Measurements from ENCODE around the gene LOXL4. TPM values are rescaled to one million over a fixed set of nuclear protein-coding genes. Genes with fewer than 3 reads are reported as not detected.

Gene LOXL4
- total RNA-seq, 1 donor from 2014 or later = 2.9 TPM

DNA sequence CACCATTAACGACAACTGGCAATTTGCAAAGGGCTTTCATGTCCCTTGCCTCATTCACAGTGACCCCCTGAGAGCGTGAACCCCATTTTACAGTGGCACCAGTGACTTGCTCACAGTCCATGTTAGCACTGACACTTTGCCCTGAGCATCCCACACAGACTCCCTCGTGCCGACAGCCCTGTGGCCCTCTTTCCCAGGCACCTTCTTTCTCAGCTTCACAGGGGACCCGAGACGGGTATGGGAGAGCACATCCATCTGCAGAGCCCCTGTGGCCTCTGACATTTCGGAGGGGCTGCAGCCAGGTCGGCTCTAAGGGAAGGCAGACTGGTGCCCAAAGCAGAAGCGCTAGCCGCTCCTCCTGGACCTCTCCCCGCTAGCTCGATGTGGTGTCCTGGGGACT, 10.8 kb downstream of the LOXL4 start:
- H3K36me3 Mint-ChIP-seq (ENCODE audit: unreplicated experiment) = no peaks in the 10 kb centered on the region
- no peak for DNase-seq (ENCODE audit: extremely low spot score, unreplicated experiment)
- TF ChIP-seq, protein P1, sequence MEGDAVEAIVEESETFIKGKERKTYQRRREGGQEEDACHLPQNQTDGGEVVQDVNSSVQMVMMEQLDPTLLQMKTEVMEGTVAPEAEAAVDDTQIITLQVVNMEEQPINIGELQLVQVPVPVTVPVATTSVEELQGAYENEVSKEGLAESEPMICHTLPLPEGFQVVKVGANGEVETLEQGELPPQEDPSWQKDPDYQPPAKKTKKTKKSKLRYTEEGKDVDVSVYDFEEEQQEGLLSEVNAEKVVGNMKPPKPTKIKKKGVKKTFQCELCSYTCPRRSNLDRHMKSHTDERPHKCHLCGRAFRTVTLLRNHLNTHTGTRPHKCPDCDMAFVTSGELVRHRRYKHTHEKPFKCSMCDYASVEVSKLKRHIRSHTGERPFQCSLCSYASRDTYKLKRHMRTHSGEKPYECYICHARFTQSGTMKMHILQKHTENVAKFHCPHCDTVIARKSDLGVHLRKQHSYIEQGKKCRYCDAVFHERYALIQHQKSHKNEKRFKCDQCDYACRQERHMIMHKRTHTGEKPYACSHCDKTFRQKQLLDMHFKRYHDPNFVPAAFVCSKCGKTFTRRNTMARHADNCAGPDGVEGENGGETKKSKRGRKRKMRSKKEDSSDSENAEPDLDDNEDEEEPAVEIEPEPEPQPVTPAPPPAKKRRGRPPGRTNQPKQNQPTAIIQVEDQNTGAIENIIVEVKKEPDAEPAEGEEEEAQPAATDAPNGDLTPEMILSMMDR (IDR thresholded peaks at IDR 0.05) = no peak
- no peaks in the 10 kb centered on the region for H3K9me3 Mint-ChIP-seq (ENCODE audit: unreplicated experiment)
- peaks cover 8% of the 10 kb centered on the region for H3K4me1 Mint-ChIP-seq (ENCODE audit: unreplicated experiment)
- no peak overlapping the region for H3K4me3 Mint-ChIP-seq (ENCODE audit: unreplicated experiment)
- H3K27ac Mint-ChIP-seq (ENCODE audit: unreplicated experiment) = no peak overlapping the region
- H3K27me3 Mint-ChIP-seq (ENCODE audit: unreplicated experiment) = no peaks in the 10 kb centered on the region

DNA sequence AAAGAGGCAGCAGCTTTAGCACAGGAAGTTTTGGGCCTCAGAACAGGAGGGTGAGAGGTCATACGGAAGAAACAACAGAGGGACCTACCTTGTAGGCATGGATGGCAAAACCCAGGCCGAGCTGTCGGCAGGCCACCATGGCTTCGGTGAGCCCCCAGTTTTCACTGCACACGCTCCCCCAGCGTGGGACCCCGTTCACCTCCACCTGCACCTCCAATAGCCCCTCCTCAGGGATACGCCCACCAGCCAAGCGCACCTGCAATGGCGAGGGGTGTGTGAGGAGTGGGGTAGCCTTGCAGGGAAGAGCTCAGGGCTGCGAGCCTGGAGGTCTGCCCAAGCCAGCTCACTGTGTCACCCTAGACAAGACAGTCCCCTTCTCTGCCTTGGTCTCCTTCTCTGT, 11.3 kb downstream of the LOXL4 start:
- no peak overlapping the region for H3K4me3 Mint-ChIP-seq (ENCODE audit: unreplicated experiment)
- peaks cover 8% of the 10 kb centered on the region for H3K4me1 Mint-ChIP-seq (ENCODE audit: unreplicated experiment)
- no peaks in the 10 kb centered on the region for H3K36me3 Mint-ChIP-seq (ENCODE audit: unreplicated experiment)
- TF ChIP-seq, protein P1 (IDR thresholded peaks at IDR 0.05) = no peak
- DNase-seq (ENCODE audit: extremely low spot score, unreplicated experiment) = no peak
- H3K9me3 Mint-ChIP-seq (ENCODE audit: unreplicated experiment) = no peaks in the 10 kb centered on the region
- no peaks in the 10 kb centered on the region for H3K27me3 Mint-ChIP-seq (ENCODE audit: unreplicated experiment)
- no peak overlapping the region for H3K27ac Mint-ChIP-seq (ENCODE audit: unreplicated experiment)

DNA sequence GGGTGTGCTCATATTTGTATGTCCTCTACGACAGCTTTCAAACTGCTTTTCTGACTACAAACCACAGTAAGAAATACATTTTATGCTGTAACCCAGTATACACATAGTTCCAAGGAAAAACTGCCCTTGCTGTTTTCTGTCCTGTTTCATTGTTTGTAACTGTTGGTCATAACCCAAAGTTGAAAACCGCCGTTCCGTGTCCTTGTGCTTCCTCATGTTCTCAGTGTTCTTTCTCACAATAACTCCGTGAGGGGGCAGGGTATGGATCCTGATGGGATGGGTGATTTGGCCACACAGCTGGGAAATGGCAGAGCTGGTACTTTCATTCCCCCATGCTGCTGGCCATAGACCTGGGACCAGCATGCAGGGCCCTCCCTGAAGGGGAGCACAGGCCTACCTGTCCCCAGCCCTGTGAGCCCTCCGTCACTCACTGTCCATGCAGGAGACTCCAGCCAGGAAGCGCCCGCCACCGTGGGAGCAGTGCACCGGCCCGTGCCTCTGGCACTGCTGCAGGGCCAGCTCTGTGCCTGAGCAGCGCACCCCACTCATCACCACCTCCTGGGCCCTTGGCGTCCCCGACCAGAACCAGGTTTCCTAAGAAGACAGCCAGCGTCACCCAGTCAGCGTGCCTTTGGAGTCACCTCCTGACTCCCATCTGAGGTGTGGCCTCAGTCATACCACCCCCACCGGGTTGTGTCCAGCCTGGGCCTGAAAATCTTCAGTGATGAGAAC, 12.7 kb downstream of the LOXL4 start:
- Mint-ChIP-seq H3K9me3 (ENCODE audit: unreplicated experiment) (no peaks in the 10 kb centered on the region), H3K36me3 (ENCODE audit: unreplicated experiment) (no peaks in the 10 kb centered on the region), H3K27me3 (ENCODE audit: unreplicated experiment) (no peaks in the 10 kb centered on the region), H3K27ac (ENCODE audit: unreplicated experiment) (no peak overlapping the region), H3K4me3 (ENCODE audit: unreplicated experiment) (no peak overlapping the region), H3K4me1 (ENCODE audit: unreplicated experiment) (peaks cover 5% of the 10 kb centered on the region)
- no peak for DNase-seq (ENCODE audit: extremely low spot score, unreplicated experiment)
- TF ChIP-seq, protein P1 (IDR thresholded peaks at IDR 0.05) = no peak

DNA sequence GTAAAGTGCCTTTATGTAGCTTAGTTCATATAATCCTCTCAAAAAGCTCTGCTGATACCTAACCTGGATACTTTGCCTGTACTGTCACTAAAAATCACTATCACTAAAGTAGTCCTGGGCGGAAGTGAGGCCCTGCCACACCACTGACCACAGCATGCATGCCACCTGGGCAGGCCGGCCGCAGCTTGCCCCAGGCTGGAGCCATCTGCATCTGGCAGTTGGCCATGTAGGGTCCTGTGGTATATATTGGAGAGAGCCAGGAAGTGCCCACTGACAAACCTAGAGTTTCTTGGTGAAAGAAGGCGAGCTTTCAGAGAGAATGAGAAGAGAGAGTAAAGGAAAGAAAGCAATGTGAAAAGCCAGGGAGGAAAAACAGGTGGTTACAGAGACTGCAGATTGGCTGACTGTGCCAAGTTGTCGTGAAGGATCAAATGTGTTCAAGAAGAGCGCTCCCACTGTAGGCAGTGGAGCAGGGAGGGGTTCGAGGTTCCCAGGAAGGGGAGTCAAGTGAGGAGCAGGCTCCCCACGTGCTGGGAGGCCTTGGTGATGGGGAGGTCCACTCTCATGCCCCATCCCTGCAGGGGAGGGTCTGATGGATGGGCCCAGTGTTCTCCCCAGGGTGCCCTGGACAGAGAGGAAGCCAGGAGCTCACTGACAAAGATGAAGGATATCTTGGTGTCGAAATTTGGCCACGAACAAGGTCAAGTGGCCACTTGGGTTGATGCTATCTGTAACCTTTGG, 13.6 kb downstream of the LOXL4 start:
- Mint-ChIP-seq H3K4me3 (ENCODE audit: unreplicated experiment) (no peak overlapping the region), H3K27me3 (ENCODE audit: unreplicated experiment) (no peaks in the 10 kb centered on the region), H3K27ac (ENCODE audit: unreplicated experiment) (no peak overlapping the region), H3K9me3 (ENCODE audit: unreplicated experiment) (no peaks in the 10 kb centered on the region), H3K4me1 (ENCODE audit: unreplicated experiment) (peaks cover 3% of the 10 kb centered on the region), H3K36me3 (ENCODE audit: unreplicated experiment) (peaks cover 5% of the 10 kb centered on the region)
- no peak for DNase-seq (ENCODE audit: extremely low spot score, unreplicated experiment)
- TF ChIP-seq, protein P1 (IDR thresholded peaks at IDR 0.05) = no peak

DNA sequence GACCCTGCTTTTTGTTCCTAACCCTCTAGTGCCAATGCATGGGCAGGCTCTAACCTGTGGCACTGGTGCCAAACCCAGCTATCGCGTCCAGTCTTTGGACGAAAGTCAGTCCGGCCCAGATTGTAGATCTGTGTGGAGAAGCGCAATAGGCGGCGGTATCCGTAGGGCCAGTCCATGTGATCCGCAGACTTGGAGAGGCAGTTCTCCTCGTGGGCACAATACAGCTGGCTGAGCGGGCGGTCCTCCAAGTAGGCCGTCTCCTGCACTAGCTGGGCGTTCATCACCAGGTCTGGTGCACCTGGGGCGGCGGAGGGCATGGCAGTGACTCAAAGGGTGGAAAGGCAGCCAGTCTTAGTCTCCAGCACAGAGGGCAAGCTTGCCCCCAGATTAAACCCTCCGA, 14.5 kb downstream of the LOXL4 start:
- no peak overlapping the region for H3K27ac Mint-ChIP-seq (ENCODE audit: unreplicated experiment)
- H3K36me3 Mint-ChIP-seq (ENCODE audit: unreplicated experiment) = peaks cover 5% of the 10 kb centered on the region
- peaks cover 3% of the 10 kb centered on the region for H3K4me1 Mint-ChIP-seq (ENCODE audit: unreplicated experiment)
- no peak for DNase-seq (ENCODE audit: extremely low spot score, unreplicated experiment)
- H3K27me3 Mint-ChIP-seq (ENCODE audit: unreplicated experiment) = no peaks in the 10 kb centered on the region
- no peak overlapping the region for H3K4me3 Mint-ChIP-seq (ENCODE audit: unreplicated experiment)
- no peaks in the 10 kb centered on the region for H3K9me3 Mint-ChIP-seq (ENCODE audit: unreplicated experiment)
- TF ChIP-seq, protein P1 (IDR thresholded peaks at IDR 0.05) = no peak
